A549 (cell line): ENCODE measurements around the gene SAMD10.

Experiments used
- CHD2 ChIP-seq: fragments of 150-350 bp; IDR thresholded peaks from 2 replicates; pipeline ENCODE4 v1.6.1; 2014; ENCODE audit warnings: low read length; ENCODE audit not compliant: partially characterized antibody
- CTCF ChIP-seq: fragments of >200 bp; sonication (Bioruptor Twin); formaldehyde crosslinking; IDR thresholded peaks from 3 replicates; pipeline ENCODE4 v1.5.1; 2016
- EP300 ChIP-seq, 2 experiments: fragments of >200 bp; sonication (Bioruptor Twin); formaldehyde crosslinking; IDR thresholded peaks; 2 replicates in 1 of 2; 3 replicates in 1 of 2; pipeline ENCODE4 v1.6.1; 2016 to 2017
- JUN ChIP-seq, 2 experiments: fragments of >200 bp; sonication (Bioruptor Twin); formaldehyde crosslinking; IDR thresholded peaks; 2 replicates in 1 of 2; 3 replicates in 1 of 2; pipeline ENCODE4 v1.6.1; 2016 to 2017
- MAX ChIP-seq: IDR thresholded peaks from 2 replicates; pipeline ENCODE4 v1.6.1; 2012
- PHF8 ChIP-seq: fragments of 200-600 bp; sonication (generic); IDR thresholded peaks from 2 replicates; pipeline ENCODE4 v1.6.1; 2016; ENCODE audit warnings: low read depth, mild to moderate bottlenecking, antibody characterized with exemption, moderate library complexity, borderline replicate concordance
- POLR2A ChIP-seq: IDR thresholded peaks from 2 replicates; pipeline ENCODE4 v1.6.1; 2012; ENCODE audit warnings: mild to moderate bottlenecking, low read length
- USF2 ChIP-seq: fragments of 450-650 bp; IDR thresholded peaks from 2 replicates; pipeline ENCODE4 v1.6.1; 2014; ENCODE audit warnings: antibody characterized with exemption
- ZFP36 ChIP-seq: fragments of 450-650 bp; IDR thresholded peaks from 2 replicates; pipeline ENCODE4 v1.6.1; 2014; ENCODE audit warnings: borderline replicate concordance; ENCODE audit not compliant: partially characterized antibody
- TF ChIP-seq, protein P1 (sequence below): fragments of 200-600 bp; sonication (generic); IDR thresholded peaks from 2 replicates; pipeline ENCODE4 v1.6.1; 2016; ENCODE audit warnings: antibody characterized with exemption, mild to moderate bottlenecking, moderate library complexity

DNA sequence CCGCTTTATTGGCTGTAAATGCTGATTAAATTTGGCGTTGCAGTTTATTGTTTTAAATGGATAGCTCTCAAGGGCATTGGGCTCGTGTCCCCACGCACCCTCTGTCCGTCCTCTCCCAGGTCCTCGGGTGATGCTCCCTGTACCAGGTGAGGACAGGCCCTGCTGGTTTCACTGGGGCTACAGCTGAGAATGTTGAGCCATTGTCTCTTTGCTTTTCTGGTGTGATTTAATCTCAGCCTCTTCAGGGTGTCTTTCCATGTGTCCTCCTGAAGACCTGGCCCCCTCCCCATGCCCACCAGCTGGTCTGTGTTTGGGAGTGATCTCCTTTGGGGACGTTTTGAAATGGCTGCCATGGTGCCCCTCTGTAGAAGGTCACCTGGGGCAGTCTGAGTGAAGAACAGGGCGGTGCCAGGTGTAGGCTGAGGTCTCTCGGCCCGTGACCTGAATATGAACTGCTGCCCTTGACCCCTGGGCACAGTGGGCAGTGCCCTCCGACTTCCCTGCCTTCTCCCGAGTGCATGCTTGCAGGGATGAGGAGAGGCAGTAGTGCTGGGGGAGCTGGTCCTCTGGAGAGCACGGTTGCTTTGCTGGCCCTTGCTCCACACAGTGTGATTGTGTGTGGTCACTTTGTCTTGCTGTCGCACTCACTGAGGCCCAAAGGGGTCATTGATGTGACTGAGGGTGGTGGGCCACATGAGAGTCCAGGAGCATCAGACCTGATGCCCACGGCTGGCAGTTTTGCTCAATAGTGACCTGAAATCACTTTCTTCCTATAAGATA is 44.1 kb upstream of the SAMD10 start:
- TF ChIP-seq CTCF (no peak), JUN (IDR thresholded peaks at IDR 0.05) (no peak), MAX (no peak), CHD2 (no peak), EP300 (IDR thresholded peaks at IDR 0.05) (no peak), POLR2A (no peak), ZFP36 (no peak), USF2 (no peak), PHF8 (no peak)
- TF ChIP-seq, protein P1, sequence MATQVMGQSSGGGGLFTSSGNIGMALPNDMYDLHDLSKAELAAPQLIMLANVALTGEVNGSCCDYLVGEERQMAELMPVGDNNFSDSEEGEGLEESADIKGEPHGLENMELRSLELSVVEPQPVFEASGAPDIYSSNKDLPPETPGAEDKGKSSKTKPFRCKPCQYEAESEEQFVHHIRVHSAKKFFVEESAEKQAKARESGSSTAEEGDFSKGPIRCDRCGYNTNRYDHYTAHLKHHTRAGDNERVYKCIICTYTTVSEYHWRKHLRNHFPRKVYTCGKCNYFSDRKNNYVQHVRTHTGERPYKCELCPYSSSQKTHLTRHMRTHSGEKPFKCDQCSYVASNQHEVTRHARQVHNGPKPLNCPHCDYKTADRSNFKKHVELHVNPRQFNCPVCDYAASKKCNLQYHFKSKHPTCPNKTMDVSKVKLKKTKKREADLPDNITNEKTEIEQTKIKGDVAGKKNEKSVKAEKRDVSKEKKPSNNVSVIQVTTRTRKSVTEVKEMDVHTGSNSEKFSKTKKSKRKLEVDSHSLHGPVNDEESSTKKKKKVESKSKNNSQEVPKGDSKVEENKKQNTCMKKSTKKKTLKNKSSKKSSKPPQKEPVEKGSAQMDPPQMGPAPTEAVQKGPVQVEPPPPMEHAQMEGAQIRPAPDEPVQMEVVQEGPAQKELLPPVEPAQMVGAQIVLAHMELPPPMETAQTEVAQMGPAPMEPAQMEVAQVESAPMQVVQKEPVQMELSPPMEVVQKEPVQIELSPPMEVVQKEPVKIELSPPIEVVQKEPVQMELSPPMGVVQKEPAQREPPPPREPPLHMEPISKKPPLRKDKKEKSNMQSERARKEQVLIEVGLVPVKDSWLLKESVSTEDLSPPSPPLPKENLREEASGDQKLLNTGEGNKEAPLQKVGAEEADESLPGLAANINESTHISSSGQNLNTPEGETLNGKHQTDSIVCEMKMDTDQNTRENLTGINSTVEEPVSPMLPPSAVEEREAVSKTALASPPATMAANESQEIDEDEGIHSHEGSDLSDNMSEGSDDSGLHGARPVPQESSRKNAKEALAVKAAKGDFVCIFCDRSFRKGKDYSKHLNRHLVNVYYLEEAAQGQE = no peak
